Inflammatory macrophage (primary cell): ENCODE data around the gene HDAC4.

Experiments
- DNase-seq, 2 donors: peaks; one replicate each; pipeline ENCODE4 v3.0.0-alpha.2; 2020 to 2022

The HDAC4 gene

GRCh38 chr2:239252393-239252792 is 148.4 kb downstream of the HDAC4 start:
- DNase-seq: no peak

GRCh38 chr2:239251971-239252370 is 148.8 kb downstream of the HDAC4 start:
- no peak for DNase-seq

GRCh38 chr2:239250216-239251081 is 150.4 kb downstream of the HDAC4 start:
- DNase-seq: no peak

GRCh38 chr2:239249776-239250175 is 151.0 kb downstream of the HDAC4 start:
- DNase-seq: peak; percentile 59 to 74

GRCh38 chr2:239249048-239249447 is 151.8 kb downstream of the HDAC4 start:
- no peak for DNase-seq

GRCh38 chr2:239247401-239248245 is 153.2 kb downstream of the HDAC4 start:
- no peak for DNase-seq

GRCh38 chr2:239246723-239247122 is 154.1 kb downstream of the HDAC4 start:
- DNase-seq: no peak

GRCh38 chr2:239245872-239246721 is 154.7 kb downstream of the HDAC4 start:
- no peak for DNase-seq

GRCh38 chr2:239245107-239245506 is 155.7 kb downstream of the HDAC4 start:
- no peak for DNase-seq

- no peak for DNase-seq
Measured at GRCh38 chr2:239244625-239245024, 156.2 kb downstream of the HDAC4 start.

GRCh38 chr2:239241431-239241960 is 159.3 kb downstream of the HDAC4 start:
- DNase-seq: peak in 1 of 2 donors; percentile 61

GRCh38 chr2:239240414-239240881 is 160.4 kb downstream of the HDAC4 start:
- peak; percentile 67 to 82 for DNase-seq

GRCh38 chr2:239239607-239240413 is 161.0 kb downstream of the HDAC4 start:
- no peak for DNase-seq

GRCh38 chr2:239238839-239239606 is 161.8 kb downstream of the HDAC4 start:
- no peak for DNase-seq

GRCh38 chr2:239238381-239238780 is 162.4 kb downstream of the HDAC4 start:
- no peak for DNase-seq

- DNase-seq: peak; percentile 36 to 53
Measured at GRCh38 chr2:239236808-239237205, 164.0 kb downstream of the HDAC4 start.

- DNase-seq: no peak
Measured at GRCh38 chr2:239236043-239236807, 164.6 kb downstream of the HDAC4 start.

GRCh38 chr2:239235311-239235710 is 165.5 kb downstream of the HDAC4 start:
- DNase-seq: no peak
